ENCODE measurements around the gene SAYSD1. TPM values are rescaled to one million over a fixed set of nuclear protein-coding genes. Genes with fewer than 3 reads are reported as not detected.

The SAYSD1 gene
- total RNA-seq, 2 experiments from 2014 or later = 11.3 TPM

GRCh38 chr6:39128832-39129231 is 13.8 kb upstream of the SAYSD1 start:
- H3K9me3 Mint-ChIP-seq = peaks cover 2% of the 10 kb centered on the region
- no peak overlapping the region for H3K4me3 Mint-ChIP-seq
- H3K27me3 Mint-ChIP-seq = peaks cover 6% of the 10 kb centered on the region
- no peaks in the 10 kb centered on the region for H3K4me1 Mint-ChIP-seq
- DNase-seq = no peak
- no peak overlapping the region for H3K27ac Mint-ChIP-seq
- no peaks in the 10 kb centered on the region for H3K36me3 Mint-ChIP-seq

DNA sequence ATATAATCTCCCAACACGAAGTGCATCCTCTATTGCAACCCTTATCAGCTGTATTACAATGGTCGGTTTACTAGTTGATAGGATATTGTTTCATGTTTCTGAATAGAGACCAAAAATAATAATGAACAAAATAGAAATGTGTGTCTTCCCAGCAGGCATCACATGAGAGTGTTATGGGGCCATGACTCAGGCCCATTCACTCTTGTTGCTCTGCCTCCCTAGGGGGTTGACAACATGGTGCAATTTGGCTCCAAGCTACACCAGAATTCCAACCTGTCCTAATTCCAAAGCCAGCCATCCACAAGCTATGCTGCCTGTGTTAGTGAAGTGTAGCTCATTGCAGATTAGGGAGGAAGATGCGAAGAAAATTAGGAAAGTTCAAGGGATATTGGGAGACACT is 13.1 kb upstream of the SAYSD1 start:
- H3K36me3 Mint-ChIP-seq = no peaks in the 10 kb centered on the region
- no peak overlapping the region for H3K27ac Mint-ChIP-seq
- DNase-seq = no peak
- peaks cover 6% of the 10 kb centered on the region for H3K27me3 Mint-ChIP-seq
- peaks cover 2% of the 10 kb centered on the region for H3K9me3 Mint-ChIP-seq
- no peak overlapping the region for H3K4me3 Mint-ChIP-seq
- H3K4me1 Mint-ChIP-seq = no peaks in the 10 kb centered on the region

GRCh38 chr6:39124114-39124513 is 9.1 kb upstream of the SAYSD1 start:
- no peaks in the 10 kb centered on the region for H3K4me1 Mint-ChIP-seq
- H3K36me3 Mint-ChIP-seq = no peaks in the 10 kb centered on the region

DNA sequence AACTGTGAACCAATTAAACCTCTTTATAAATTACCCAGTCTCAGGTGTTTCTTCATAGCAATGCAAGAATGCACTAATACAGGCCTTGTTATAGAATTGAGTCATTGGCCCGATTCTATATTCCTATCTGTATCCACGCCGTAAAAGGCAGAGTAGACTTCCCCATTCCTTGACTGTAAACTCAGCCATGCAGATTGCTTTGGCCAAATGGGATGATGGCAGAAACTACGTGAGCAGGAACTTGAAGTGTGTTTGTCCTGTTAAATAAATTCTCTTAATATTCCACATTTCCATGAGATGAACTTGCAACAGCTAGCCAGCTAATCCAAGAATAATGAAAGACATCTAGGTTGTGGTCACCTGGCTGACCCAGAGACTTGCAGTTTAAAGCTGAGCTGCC is 3.9 kb upstream of the SAYSD1 start:
- Mint-ChIP-seq H3K9me3 (no peaks in the 10 kb centered on the region), H3K4me1 (peaks cover 16% of the 10 kb centered on the region), H3K4me3 (no peak overlapping the region), H3K36me3 (peaks cover 3% of the 10 kb centered on the region), H3K27me3 (no peaks in the 10 kb centered on the region), H3K27ac (no peak overlapping the region)
- no peak for DNase-seq

More at GRCh38 chr6:39124114-39124513, 9.1 kb upstream of the SAYSD1 start:
- Mint-ChIP-seq H3K9me3 (no peaks in the 10 kb centered on the region), H3K27ac (no peak overlapping the region), H3K27me3 (no peaks in the 10 kb centered on the region), H3K4me3 (no peak overlapping the region)
- no peak for DNase-seq

- DNase-seq = no peak
- Mint-ChIP-seq H3K4me1 (peaks cover 53% of the 10 kb centered on the region), H3K4me3 (peak overlapping the region; percentile 90), H3K9me3 (no peaks in the 10 kb centered on the region), H3K27ac (peak overlapping the region; percentile 96), H3K36me3 (peaks cover 24% of the 10 kb centered on the region), H3K27me3 (no peaks in the 10 kb centered on the region)
Measured at GRCh38 chr6:39114388-39114703, 640 bp downstream of the SAYSD1 start.

DNA sequence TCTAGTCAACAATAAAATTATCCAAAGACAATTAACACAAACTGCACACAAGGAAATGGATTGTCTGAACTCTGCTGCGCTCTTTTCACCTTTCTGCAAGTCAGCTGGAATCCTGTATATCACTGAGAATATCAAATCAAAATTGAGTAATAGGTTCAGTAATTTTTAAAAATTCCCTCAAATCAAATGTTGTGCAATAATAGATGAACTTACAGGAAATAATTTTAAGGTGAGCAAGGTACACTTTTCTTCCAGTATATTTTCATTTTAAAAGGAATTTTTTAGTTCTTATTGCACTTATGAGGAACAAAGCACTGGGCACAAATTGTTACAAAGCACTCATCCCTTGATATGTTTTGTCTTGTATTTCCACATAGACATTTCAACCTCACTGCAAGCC is 1.2 kb downstream of the SAYSD1 start:
- H3K4me3 Mint-ChIP-seq = peak overlapping the region; percentile 90
- no peaks in the 10 kb centered on the region for H3K9me3 Mint-ChIP-seq
- peaks cover 30% of the 10 kb centered on the region for H3K36me3 Mint-ChIP-seq
- peak overlapping the region; percentile 96 for H3K27ac Mint-ChIP-seq
- no peak for DNase-seq
- H3K27me3 Mint-ChIP-seq = no peaks in the 10 kb centered on the region
- peaks cover 57% of the 10 kb centered on the region for H3K4me1 Mint-ChIP-seq

GRCh38 chr6:39111280-39111679 is 3.7 kb downstream of the SAYSD1 start:
- no peaks in the 10 kb centered on the region for H3K27me3 Mint-ChIP-seq
- peaks cover 63% of the 10 kb centered on the region for H3K4me1 Mint-ChIP-seq
- H3K4me3 Mint-ChIP-seq = peak overlapping the region; percentile 76
- peaks cover 42% of the 10 kb centered on the region for H3K36me3 Mint-ChIP-seq
- H3K27ac Mint-ChIP-seq = peak overlapping the region; percentile 96
- DNase-seq = no peak
- H3K9me3 Mint-ChIP-seq = no peaks in the 10 kb centered on the region

- no peaks in the 10 kb centered on the region for H3K27me3 Mint-ChIP-seq
- peaks cover 66% of the 10 kb centered on the region for H3K36me3 Mint-ChIP-seq
- peak overlapping the region; percentile 2 for H3K27ac Mint-ChIP-seq
- no peaks in the 10 kb centered on the region for H3K9me3 Mint-ChIP-seq
- H3K4me1 Mint-ChIP-seq = peaks cover 43% of the 10 kb centered on the region
- no peak overlapping the region for H3K4me3 Mint-ChIP-seq
- no peak for DNase-seq
Measured at GRCh38 chr6:39108041-39108839, 6.7 kb downstream of the SAYSD1 start.

- no peak overlapping the region for H3K4me3 Mint-ChIP-seq
- H3K9me3 Mint-ChIP-seq = no peaks in the 10 kb centered on the region
- H3K4me1 Mint-ChIP-seq = peaks cover 41% of the 10 kb centered on the region
- no peak for DNase-seq
- H3K27ac Mint-ChIP-seq = no peak overlapping the region
- H3K27me3 Mint-ChIP-seq = no peaks in the 10 kb centered on the region
- peaks cover 69% of the 10 kb centered on the region for H3K36me3 Mint-ChIP-seq
Measured at GRCh38 chr6:39107641-39108040, 7.3 kb downstream of the SAYSD1 start.

GRCh38 chr6:39107034-39107433 is 8.0 kb downstream of the SAYSD1 start:
- no peaks in the 10 kb centered on the region for H3K27me3 Mint-ChIP-seq
- H3K9me3 Mint-ChIP-seq = no peaks in the 10 kb centered on the region
- no peak overlapping the region for H3K27ac Mint-ChIP-seq
- peaks cover 38% of the 10 kb centered on the region for H3K4me1 Mint-ChIP-seq
- no peak overlapping the region for H3K4me3 Mint-ChIP-seq
- peaks cover 65% of the 10 kb centered on the region for H3K36me3 Mint-ChIP-seq
- DNase-seq = no peak

GRCh38 chr6:39104528-39104927 is 10.5 kb downstream of the SAYSD1 start:
- Mint-ChIP-seq H3K27ac (no peak overlapping the region), H3K27me3 (no peaks in the 10 kb centered on the region), H3K36me3 (peaks cover 52% of the 10 kb centered on the region), H3K4me1 (peaks cover 33% of the 10 kb centered on the region), H3K4me3 (no peak overlapping the region), H3K9me3 (no peaks in the 10 kb centered on the region)
- no peak for DNase-seq

GRCh38 chr6:39102821-39103136 is 12.2 kb downstream of the SAYSD1 start:
- no peak overlapping the region for H3K27ac Mint-ChIP-seq

DNA sequence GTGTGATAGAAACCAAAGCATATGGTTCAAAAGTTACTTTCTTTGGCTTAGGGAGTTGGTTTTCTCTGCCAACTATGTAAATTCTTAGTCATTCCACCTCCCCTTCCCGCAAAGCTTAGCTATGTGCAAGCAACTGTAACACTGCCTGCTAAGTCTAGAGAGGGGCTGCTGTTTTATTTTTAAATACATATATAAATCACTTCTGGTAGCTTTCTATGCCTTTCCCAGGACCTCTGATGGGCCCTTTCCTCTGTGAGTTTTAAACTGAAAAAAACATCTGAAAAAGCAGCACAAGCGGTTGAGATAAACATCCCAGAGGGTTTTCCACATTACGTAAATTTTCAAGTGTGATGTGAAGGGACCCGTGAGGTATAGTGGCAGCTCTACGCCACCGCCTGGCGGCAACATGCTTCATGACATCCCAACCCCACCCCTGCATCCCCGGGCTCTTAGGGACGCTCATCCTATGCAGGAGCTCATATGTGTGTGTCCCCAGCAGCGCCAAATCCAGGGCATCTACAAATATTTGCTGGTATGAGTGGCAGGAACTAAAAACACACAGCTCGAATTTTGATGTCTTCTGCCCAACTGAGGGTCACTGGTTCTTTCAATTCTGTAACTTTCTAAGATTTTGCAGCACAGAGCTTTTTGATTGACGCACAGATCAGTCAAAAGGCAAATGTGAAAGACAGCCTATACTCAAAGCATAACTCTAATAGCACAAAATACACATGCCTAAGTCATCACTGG is 12.7 kb downstream of the SAYSD1 start:
- no peak overlapping the region for H3K4me3 Mint-ChIP-seq
- peaks cover 39% of the 10 kb centered on the region for H3K36me3 Mint-ChIP-seq
- DNase-seq = peak; percentile 9
- no peaks in the 10 kb centered on the region for H3K9me3 Mint-ChIP-seq
- peaks cover 25% of the 10 kb centered on the region for H3K4me1 Mint-ChIP-seq
- no peaks in the 10 kb centered on the region for H3K27me3 Mint-ChIP-seq
- no peak overlapping the region for H3K27ac Mint-ChIP-seq

More at GRCh38 chr6:39102821-39103136, 12.2 kb downstream of the SAYSD1 start:
- no peak overlapping the region for H3K4me3 Mint-ChIP-seq
- no peak for DNase-seq
- H3K9me3 Mint-ChIP-seq = no peaks in the 10 kb centered on the region
- H3K36me3 Mint-ChIP-seq = peaks cover 41% of the 10 kb centered on the region
- no peaks in the 10 kb centered on the region for H3K27me3 Mint-ChIP-seq
- H3K4me1 Mint-ChIP-seq = peaks cover 30% of the 10 kb centered on the region

DNA sequence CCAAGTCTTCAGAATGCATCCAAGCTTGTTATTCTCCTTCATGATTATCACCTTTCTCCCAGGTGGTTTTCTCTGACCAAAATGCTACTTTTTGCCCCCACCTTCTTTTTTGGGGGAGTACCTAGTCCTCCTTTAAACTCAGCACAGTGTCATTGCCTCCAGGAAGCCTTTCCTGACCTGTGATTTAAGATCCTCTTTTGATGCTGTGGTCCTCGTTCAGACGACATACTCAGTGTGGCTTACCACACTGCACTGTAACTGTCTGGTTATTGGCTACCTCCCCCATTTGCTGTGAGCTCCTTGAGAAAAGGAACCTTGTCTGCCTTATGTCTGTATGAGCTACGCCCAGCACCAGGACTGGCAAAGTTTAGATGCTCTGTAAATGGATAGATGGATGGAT is 14.6 kb downstream of the SAYSD1 start:
- peaks cover 23% of the 10 kb centered on the region for H3K4me1 Mint-ChIP-seq
- no peak overlapping the region for H3K4me3 Mint-ChIP-seq
- H3K36me3 Mint-ChIP-seq = peaks cover 23% of the 10 kb centered on the region
- H3K27me3 Mint-ChIP-seq = no peaks in the 10 kb centered on the region
- H3K9me3 Mint-ChIP-seq = no peaks in the 10 kb centered on the region
- no peak for DNase-seq
- H3K27ac Mint-ChIP-seq = no peak overlapping the region

- H3K27me3 Mint-ChIP-seq = peaks cover 14% of the 10 kb centered on the region
- no peaks in the 10 kb centered on the region for H3K9me3 Mint-ChIP-seq
- peaks cover 10% of the 10 kb centered on the region for H3K4me1 Mint-ChIP-seq
- DNase-seq = no peak
- no peaks in the 10 kb centered on the region for H3K36me3 Mint-ChIP-seq
- H3K4me3 Mint-ChIP-seq = no peak overlapping the region
- H3K27ac Mint-ChIP-seq = no peak overlapping the region
Measured at GRCh38 chr6:39095578-39095977, 19.4 kb downstream of the SAYSD1 start.
